Hematopoietic multipotent progenitor cell treated with erythropoietin and hydrocortisone succinate and interleukin-3 and kit ligand, for 17 days (in vitro differentiated cells): Measurements from ENCODE around the gene TPM2.

Source experiments
- DNase-seq: peaks from one replicate; pipeline ENCODE4 v3.0.0-alpha.2; 2015; ENCODE audit warnings: low spot score

TPM2 gene

DNA sequence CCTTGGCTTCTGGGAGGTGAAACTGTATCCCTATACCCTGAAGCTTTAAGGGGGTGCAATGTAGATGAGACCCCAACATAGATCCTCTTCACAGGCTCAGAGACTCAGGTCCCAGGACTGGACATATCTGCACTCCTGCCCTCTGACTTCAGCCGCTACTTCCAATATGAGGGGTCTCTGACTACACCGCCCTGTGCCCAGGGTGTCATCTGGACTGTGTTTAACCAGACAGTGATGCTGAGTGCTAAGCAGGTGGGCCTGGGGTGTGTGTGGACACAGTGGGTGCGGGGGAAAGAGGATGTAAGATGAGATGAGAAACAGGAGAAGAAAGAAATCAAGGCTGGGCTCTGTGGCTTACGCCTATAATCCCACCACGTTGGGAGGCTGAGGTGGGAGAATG is 10.6 kb downstream of the TPM2 start:
- no peak for DNase-seq

DNA sequence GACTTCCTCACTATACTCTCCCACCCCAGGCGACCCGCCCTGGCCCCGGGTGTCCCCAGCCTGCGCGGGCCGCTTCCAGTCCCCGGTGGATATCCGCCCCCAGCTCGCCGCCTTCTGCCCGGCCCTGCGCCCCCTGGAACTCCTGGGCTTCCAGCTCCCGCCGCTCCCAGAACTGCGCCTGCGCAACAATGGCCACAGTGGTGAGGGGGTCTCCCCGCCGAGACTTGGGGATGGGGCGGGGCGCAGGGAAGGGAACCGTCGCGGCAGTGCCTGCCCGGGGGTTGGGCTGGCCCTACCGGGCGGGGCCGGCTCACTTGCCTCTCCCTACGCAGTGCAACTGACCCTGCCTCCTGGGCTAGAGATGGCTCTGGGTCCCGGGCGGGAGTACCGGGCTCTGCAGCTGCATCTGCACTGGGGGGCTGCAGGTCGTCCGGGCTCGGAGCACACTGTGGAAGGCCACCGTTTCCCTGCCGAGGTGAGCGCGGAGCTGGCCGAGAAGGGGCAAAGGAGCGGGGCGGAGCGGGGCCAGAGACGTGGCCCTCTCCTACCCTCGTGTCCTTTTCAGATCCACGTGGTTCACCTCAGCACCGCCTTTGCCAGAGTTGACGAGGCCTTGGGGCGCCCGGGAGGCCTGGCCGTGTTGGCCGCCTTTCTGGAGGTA is 13.9 kb downstream of the TPM2 start:
- DNase-seq, result no peak

DNA sequence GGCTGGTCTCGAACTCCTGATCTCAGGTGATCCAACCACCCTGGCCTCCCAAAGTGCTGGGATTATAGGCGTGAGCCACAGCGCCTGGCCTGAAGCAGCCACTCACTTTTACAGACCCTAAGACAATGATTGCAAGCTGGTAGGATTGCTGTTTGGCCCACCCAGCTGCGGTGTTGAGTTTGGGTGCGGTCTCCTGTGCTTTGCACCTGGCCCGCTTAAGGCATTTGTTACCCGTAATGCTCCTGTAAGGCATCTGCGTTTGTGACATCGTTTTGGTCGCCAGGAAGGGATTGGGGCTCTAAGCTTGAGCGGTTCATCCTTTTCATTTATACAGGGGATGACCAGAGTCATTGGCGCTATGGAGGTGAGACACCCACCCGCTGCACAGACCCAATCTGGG is 14.5 kb downstream of the TPM2 start:
- DNase-seq, result no peak

DNA sequence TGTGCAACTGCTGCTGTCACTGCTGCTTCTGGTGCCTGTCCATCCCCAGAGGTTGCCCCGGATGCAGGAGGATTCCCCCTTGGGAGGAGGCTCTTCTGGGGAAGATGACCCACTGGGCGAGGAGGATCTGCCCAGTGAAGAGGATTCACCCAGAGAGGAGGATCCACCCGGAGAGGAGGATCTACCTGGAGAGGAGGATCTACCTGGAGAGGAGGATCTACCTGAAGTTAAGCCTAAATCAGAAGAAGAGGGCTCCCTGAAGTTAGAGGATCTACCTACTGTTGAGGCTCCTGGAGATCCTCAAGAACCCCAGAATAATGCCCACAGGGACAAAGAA is 15.7 kb downstream of the TPM2 start:
- DNase-seq, result no peak

DNA sequence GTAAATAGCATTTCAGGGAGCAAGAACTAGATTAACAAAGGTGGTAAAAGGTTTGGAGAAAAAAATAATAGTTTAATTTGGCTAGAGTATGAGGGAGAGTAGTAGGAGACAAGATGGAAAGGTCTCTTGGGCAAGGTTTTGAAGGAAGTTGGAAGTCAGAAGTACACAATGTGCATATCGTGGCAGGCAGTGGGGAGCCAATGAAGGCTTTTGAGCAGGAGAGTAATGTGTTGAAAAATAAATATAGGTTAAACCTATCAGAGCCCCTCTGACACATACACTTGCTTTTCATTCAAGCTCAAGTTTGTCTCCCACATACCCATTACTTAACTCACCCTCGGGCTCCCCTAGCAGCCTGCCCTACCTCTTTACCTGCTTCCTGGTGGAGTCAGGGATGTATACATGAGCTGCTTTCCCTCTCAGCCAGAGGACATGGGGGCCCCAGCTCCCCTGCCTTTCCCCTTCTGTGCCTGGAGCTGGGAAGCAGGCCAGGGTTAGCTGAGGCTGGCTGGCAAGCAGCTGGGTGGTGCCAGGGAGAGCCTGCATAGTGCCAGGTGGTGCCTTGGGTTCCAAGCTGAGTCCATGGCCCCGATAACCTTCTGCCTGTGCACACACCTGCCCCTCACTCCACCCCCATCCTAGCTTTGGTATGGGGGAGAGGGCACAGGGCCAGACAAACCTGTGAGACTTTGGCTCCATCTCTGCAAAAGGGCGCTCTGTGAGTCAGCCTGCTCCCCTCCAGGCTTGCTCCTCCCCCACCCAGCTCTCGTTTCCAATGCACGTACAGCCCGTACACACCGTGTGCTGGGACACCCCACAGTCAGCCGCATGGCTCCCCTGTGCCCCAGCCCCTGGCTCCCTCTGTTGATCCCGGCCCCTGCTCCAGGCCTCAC is 16.3 kb downstream of the TPM2 start, which contains the start of gene CA9:
Gene CA9, plus strand, starts transcription at position 797 of the 893 bp plus-strand sequence. Its CDS starts 32 bp downstream, at position 829.
- no peak for DNase-seq

DNA sequence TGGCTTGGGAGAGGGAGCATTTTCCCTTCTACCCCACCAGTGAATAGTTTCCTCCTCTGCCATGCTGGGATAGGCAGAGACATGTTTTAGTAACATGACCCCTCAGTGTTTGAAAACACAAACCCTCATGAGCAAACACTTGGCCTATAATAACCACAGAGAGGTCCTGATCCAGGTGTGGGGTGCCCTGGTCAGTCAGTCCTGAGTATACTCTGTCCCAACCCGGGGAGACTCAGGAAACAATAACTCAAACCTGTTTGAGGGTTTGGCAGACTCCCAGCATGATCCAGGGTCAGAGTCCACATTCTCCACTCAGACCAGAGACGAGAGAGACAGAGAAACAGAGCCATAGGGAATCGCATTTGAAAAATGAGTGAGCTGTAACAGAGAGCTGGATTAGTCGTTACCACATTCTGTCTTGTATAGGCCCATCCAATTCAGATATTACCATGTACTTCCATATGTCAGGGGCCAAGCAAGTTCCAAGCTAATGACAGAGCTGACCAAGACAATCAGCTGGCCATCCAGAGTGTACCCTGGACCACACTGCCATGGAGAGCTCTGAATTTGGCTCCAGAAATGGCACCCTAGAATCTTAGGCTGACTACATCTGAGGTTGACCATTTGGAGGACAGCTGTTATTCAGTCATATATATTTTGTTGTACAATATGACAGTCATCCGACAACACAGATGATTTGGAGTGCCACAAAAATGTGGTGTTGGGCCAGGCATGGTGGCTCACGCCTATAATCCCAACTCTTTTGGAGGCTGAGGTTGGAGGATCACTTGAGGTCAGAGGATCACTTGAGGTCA is 20.2 kb downstream of the TPM2 start:
- no peak for DNase-seq

DNA sequence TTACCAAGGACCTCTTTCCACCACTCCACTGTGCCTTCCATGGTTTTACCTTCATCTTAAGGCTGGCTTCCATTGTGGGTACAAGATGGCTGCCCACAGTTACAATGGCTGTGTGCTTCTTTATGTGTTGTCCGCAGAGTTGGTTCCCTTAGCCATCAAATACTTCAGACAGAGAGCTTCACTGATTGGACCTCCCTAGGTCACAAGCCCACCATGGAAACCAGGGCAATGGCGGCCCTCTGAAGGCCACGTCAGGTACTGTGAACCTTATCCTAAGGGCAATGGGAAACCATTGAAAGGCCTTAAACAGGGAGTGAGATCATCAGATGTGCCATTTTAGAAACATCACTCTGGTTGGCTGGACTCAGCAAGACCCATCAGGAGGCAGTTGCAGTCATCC is 21.8 kb downstream of the TPM2 start:
- DNase-seq, result no peak

DNA sequence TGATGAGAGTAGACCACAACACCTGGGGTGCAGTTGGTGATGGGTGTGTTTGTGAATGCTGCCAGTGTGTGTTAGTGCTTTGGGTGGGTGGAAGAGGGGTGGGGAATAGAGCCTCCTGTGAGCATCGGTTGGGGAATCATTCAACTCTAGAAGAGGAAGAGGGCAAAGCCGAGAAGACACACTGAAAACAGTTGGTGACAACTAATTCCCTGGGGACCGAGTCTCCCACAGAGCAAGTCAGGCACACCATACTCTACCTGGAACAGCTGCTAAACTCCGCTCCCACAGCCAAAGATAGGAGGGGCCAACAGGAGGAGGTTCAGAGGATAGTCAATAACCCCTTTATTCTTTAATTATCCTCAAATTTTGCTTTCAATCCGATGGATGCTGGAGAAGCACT is 23.2 kb downstream of the TPM2 start:
- DNase-seq, result no peak

DNA sequence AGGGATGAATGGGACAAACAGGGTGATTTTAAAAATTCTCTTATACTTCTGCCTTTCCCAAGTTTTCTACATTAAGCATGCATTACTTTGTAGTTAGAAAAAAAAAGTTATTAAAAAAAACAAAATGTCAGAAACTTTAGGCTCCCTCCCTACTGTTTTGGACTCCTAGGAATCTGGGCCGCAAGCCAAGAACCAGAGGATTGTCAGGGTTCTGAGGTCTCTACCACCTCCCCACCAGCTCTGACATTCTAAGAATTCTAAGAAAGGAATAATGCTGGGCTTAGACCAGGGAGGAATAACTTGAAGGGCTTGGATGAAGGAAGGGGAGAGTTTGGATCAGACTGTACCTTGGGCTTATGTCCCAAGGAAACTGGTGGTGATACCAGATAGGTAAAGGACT is 23.7 kb downstream of the TPM2 start:
- DNase-seq, result no peak

DNA sequence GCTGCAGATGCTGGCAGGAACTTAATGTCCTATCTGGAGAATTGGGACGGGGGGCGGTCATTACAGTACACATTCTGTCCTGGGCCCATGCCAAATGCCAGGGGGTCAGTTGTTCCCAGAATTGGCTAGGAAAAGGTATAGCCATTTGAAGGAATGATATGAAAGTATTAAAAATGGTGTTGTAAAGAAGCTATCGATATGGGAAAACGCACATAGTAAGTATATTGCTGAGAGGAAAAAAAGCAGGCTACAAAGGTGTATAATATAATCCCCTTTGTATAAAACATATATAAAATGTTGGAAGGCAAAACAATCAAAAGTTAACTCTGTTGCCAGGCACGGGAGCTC is 24.3 kb downstream of the TPM2 start:
- DNase-seq, result no peak

DNA sequence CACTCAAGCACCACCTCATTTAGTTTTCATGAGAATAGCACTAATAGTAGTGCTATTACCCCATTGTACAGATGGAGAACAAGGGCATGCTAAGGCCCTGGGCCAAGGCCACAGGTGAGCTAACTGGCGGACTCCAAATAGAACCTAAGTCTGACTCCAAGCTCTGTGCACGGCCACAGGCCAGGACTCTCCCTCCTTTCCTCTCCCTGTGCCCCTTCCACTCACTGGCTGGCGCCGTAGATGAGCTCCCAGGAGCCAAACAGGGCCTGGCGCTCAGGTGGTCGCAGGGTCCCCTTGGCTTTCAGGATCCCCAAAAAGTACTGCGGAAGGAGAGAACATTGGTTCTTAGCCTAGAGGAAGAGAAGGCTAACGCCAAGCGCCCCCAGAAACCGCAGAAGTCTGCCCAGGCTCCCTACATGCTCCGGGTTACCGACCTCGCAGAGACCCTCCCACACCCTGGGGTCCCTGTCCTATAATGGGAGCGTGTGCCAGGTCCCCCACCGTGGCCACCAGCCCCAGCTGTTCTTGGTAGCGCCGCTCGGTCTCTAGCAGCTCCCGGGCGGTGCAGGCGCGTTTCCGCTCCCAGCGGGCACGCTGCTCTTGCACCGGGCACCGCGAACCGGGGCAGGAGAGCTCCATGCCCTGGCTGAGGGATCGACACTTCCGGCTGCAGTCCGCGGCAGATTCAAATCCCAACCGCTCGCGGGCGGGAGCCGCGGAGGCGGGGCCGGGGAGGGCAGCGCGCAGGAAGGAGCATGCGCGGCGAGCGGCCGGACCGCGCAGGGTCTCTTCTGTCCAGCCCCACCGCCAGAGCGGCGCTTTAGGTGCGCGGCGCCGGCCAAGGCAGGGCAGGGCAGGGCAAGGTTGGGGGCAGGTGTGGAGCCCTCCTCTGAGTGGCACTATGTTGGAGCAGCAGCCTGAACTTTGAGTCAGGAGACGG is 24.9 kb downstream of the TPM2 start, which contains the start of gene ARHGEF39:
Gene ARHGEF39, minus strand, starts transcription at position 665 of the 940 bp plus-strand sequence. Its CDS starts 26 bp downstream, at position 639.
- peak; percentile 72 for DNase-seq

DNA sequence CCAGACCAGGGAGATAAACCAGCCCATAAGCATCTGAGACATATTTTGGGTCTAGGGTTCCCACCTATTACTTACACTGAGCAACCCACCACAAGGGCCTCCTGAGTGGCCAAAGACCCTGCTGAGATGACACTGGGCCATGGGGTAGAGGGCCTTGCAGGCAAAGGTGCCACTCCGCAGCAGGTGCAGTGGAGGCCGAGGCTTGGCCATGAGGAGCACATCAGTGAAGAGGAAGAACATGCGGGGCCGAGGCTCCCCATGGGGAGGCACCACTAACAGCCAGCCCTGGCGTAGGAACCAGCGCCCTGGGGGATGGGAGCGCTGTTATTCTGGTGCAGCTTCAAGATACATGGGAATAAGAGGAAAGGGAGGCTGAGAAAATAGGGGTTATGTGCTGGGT is 27.3 kb downstream of the TPM2 start:
- no peak for DNase-seq

DNA sequence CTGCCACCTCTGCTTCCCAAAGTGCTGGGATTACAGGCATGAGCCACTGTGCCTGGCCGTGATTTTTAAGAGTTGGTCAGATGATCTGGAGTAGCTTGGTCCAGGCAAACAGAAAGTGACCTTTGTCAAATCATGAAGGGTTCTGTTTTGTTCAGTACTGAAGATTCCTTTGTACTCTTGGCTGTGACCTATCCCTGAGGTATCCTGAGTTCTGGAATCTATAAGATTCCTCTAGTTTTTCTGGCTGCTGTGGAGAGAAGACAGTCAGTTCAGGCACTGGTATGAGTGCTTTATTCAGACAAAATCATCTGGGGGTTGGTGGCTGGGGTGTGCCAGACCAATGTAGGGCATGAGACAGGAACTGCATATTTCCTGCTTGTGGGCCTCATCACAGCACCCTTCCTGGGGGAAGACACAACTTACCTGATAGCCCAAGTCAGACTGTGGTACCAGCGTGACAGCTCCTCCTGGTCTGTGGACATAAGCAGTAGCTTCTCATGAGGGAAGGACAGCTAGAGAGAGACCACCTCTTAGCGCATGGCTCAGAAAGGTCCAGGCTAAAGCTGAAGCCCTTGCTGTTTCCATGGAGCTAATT is 27.9 kb downstream of the TPM2 start:
- DNase-seq, result no peak

DNA sequence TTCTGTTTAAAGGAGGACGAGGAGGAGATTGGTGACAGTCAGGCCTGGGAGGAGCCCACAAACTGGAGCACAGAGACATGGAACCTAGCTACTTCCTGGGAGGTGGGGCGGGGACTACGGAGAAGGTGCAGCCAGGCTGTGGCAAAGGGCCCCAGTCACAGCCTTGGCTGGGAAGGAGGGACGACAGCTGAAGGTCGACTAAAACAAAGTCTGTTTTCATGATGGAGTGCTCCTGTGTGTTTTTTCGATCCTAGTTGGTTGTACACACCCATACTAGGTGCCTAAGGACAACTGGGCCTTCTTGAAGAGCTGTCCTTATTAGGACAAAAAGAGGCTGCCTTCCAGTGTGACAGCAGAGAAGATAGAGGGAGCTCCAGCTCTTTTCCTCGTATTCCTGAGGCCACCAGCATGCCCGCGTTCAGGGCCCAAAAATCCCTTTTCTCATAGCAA is 28.7 kb downstream of the TPM2 start:
- no peak for DNase-seq

DNA sequence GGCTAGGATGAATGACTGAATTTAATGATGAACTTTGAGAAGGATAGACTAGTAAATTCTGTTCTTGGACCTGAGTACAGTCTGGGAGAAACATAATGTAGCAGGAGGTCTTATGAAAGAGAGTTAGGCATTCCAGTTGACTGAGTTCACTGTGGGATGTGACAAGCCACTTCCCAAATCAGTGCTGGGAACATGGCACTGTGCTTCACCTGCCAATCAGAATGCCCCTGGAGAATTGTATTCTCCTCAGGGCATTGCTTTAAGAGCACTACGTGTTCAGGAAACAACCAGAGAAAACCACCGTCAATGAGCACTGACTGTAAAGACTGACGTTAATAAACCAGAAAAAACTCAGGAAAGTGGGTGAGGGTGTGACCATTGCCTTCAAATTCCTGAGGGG is 30.4 kb downstream of the TPM2 start:
- DNase-seq, result no peak

DNA sequence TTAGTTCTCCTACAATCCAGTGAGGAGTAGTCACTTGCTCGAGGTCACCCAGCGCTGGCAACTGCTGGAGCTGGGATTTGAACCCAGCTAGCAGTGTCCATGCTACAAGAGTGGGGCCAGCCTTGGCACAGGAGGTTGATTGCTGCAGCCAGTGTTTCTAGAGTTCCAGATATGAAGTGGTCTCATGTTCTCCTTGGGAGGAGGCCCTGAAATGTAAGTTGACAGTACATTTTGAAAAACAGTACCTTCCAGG is 30.8 kb downstream of the TPM2 start:
- no peak for DNase-seq

DNA sequence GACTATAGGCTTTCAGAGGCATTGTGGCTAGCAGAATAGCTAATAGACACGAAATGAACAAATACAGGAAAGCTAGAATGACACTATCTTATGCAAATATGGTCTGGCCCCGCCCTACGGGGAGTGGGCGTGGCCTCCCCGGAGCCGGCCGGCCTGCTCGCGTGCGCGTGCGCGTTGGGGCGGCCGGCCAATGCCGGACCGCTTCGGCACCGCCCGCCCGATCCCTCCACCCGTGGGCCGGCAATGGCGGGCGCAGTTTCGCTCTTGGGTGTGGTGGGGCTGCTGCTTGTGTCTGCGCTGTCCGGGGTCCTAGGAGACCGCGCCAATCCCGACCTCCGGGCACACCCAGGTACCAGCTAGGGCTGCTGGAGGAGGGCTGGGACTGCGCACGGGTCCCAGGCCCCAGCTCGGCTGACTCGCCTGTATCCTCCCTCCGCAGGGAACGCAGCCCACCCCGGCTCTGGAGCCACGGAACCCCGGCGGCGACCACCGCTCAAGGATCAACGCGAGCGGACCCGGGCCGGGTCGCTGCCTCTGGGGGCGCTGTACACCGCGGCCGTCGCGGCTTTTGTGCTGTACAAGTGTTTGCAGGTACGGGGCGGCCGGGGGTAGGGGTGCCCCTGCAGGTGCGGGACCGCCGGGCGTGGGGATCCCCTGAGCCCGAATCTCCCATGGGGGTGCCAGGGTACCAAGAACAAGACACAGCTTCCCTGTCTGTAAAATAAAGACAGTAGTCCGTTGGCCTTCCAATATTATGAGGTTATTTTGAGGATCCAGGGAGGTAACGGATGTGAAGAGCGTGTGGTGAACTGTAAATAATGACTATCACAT is 31.4 kb downstream of the TPM2 start, which contains the start of gene CCDC107:
Gene CCDC107, plus strand, starts transcription at position 156 of the 831 bp plus-strand sequence. Its CDS starts 88 bp downstream, at position 244.
- peak; percentile 97 for DNase-seq

DNA sequence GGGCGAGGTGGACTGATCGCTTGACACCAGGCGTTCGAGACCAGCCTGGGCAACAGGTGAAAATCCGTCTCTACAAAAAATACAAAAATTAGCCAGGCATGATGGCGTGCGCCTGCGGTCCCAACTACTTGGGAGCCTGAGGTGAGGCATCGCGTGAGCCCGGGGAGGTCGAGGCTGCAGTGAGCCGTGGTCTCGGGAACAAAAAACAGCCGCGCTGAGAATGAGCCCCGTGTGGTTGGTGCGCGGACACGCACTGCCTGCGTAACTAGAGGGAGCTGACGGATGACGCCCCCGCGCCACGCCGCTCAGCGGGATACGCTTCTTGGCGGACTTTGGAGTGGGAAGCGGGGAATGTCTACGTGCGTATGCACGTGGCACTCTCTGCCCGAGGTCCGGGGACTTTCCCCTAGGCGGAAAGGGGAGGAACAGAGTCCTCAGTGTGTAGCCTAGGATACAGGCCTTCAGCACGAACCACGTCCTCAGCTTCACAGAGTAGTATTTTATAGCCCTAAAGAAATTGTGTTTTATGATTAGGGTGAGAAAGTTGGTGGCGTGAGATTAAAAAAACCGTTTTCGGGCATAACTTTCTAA is 32.1 kb downstream of the TPM2 start, which contains the start of gene RMRP:
Gene RMRP, minus strand, starts transcription at position 474 of the 591 bp plus-strand sequence.
- DNase-seq, result peak; percentile 95

DNA sequence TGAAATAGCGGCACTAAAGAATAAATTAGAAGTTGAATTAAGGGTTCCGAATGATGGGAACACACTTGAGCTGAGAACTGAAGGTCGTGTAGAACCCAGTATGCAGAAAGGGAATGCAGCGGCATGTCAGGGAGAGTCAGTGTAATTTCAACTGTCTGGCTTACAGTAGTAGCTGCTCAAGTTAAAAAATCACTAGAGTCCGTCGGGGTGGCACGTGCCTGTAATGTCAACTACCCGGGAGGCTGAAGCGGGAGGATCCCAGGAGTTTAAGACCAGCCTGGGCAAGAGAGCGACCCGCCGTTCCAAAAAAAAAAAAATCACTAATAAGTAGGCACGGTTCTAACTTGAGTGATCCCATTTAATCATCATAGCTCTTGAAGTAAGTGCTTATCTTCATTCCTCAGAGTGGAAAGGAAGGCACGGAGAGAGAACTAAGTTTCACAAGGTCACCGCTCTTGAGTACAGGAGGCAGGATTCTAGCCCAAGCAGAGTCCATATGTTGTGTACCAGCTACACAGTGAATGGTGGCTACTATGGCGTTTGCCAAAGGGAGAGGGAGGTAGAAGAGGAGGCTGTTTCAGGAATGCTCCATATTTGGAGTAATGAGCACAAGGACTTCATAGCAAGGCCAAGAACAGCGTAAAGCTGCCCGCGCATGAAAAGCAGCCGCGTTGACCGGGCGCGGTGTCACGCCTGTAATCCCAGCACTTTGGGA is 32.7 kb downstream of the TPM2 start:
- no peak for DNase-seq
